Duodenal mucosa (tissue), 2 donors: Measurements from ENCODE around the gene ARHGEF25.

Experiments used
- H3K27ac ChIP-seq: one replicate; pipeline ENCODE4 v1.7.0; 2013; ENCODE audit warnings: low read depth, low read length
- H3K27me3 ChIP-seq, 2 donors: one replicate each; pipeline ENCODE4 v1.7.0; 2013; ENCODE audit warnings: low read length in 2 of 2, control low read depth in 1 of 2; ENCODE audit not compliant: insufficient read depth in 2 of 2, control insufficient read depth in 1 of 2
- H3K36me3 ChIP-seq, 2 donors: one replicate each; pipeline ENCODE4 v1.7.0; 2013; ENCODE audit warnings: low read length in 2 of 2, control low read depth in 1 of 2; ENCODE audit not compliant: insufficient read depth in 2 of 2, control insufficient read depth in 1 of 2
- H3K4me1 ChIP-seq, 2 donors: one replicate each; pipeline ENCODE4 v1.7.0; 2013; ENCODE audit warnings: low read length in 2 of 2, control low read depth in 1 of 2; ENCODE audit not compliant: insufficient read depth in 2 of 2, control insufficient read depth in 1 of 2
- H3K4me3 ChIP-seq, 2 donors: one replicate each; pipeline ENCODE4 v1.7.0; 2013; ENCODE audit warnings: low read length in 2 of 2, low read depth in 1 of 2
- H3K9ac ChIP-seq, 2 donors: one replicate each; pipeline ENCODE4 v1.7.0; 2013; ENCODE audit warnings: low read length in 2 of 2, low read depth in 1 of 2
- H3K9me3 ChIP-seq, 2 donors: one replicate each; pipeline ENCODE4 v1.7.0; 2013; ENCODE audit warnings: low read length in 2 of 2, control low read depth in 1 of 2; ENCODE audit not compliant: control insufficient read depth in 1 of 2

Gene ARHGEF25

DNA sequence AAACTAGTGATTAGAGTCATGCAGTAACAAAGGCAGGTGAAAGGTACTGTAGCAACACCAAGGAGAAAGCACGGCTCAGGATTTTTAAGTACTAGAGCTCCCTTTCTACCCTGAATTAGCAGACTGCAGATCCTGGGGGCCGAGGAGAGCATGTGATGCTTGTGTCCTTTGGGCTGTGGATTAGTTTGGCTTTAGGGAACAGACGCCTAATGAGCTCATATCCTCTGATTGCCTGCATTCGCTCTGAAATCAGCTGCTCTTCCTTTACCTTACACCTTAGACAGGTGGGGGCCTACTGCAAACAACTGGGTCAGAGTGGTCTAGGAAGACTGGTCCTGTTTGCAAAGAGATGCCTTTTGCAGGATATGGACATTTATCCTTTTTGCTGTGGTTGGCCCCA lies 18.0 kb upstream of the ARHGEF25 start:
- Histone ChIP-seq H3K27ac (no peak overlapping the region), H3K36me3 (peaks cover 13 to 32% of the 10 kb centered on the region in 2 donors), H3K27me3 (peaks cover 0 to under 1% of the 10 kb centered on the region in 2 donors), H3K9me3 (no peaks in the 10 kb centered on the region), H3K4me3 (no peak overlapping the region), H3K9ac (no peak overlapping the region), H3K4me1 (peaks cover 8 to 13% of the 10 kb centered on the region in 2 donors)

DNA sequence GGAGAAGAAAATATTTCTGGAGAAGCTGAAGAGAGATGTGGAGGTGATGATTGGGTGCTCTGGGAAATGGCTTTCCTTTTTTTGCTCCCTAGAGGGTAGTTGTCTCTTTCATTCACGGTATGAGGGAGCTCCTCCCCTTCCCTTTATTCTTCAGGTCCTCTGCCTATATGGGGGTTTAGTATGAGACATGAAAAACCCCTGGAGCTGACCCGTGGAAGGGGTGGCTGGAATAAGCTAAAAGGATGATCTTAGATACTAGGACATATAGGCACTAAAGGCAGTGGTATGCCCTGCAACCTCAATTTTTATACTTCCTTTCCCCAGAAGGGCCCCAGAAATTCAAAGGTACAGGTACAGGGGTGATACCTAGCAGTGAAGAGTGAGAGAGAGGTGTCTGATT lies 10.8 kb upstream of the ARHGEF25 start:
- peaks cover 12 to 17% of the 10 kb centered on the region in 2 donors for H3K4me1 ChIP-seq
- no peaks in the 10 kb centered on the region for H3K9me3 ChIP-seq
- no peak overlapping the region for H3K4me3 ChIP-seq
- H3K27ac ChIP-seq = no peak overlapping the region
- H3K36me3 ChIP-seq = peaks cover 28 to 62% of the 10 kb centered on the region in 2 donors
- no peak overlapping the region for H3K9ac ChIP-seq
- H3K27me3 ChIP-seq = peaks cover 0 to 4% of the 10 kb centered on the region in 2 donors

DNA sequence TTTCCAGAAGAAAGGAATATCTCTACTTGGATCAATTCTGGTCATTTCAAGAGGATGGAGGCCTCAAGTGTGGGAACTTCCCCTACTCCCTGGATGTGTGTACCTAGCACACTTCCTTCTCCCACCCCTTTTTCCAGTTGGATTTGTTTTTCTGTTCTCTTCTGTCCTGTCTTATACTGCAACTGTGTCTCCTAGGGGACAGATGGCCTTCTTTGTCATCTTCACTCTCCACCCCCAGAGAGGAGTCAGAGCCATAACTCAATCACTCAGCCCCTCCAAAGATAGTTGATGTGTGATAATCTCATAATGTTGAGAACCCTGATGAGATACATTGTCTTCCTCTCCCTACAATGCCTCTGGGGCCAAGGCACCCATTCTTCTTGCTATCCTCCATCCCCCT lies 8.7 kb upstream of the ARHGEF25 start:
- Histone ChIP-seq H3K27me3 (peaks cover 0 to 9% of the 10 kb centered on the region in 2 donors), H3K4me3 (no peak overlapping the region), H3K36me3 (peaks cover 21 to 44% of the 10 kb centered on the region in 2 donors), H3K4me1 (peaks cover 12 to 17% of the 10 kb centered on the region in 2 donors), H3K27ac (no peak overlapping the region), H3K9me3 (no peaks in the 10 kb centered on the region), H3K9ac (no peak overlapping the region)

DNA sequence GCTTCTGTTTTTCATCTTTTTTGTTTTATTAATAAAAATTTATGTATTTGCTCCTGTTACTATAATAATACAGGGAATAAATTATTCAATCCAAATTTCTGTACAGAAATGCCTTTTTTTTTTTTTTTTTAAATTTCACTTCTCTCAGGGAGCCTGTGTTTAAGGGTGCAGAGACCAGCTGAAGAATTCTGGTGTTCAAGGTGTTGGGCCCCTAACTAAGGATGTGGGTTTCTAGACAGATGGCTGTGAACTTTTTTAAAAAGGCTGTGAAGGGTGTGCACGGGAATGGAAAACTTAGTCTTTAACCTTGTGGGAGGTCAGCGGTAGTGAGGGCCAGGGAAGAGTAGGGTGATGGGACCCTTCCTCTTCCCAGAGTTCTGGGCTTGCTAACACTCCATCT lies 7.9 kb upstream of the ARHGEF25 start:
- peaks cover 17 to 40% of the 10 kb centered on the region in 2 donors for H3K36me3 ChIP-seq
- no peaks in the 10 kb centered on the region for H3K9me3 ChIP-seq
- no peak overlapping the region for H3K9ac ChIP-seq
- H3K4me3 ChIP-seq = no peak overlapping the region
- peaks cover 0 to 9% of the 10 kb centered on the region in 2 donors for H3K27me3 ChIP-seq
- no peak overlapping the region for H3K27ac ChIP-seq
- H3K4me1 ChIP-seq = peaks cover 12 to 17% of the 10 kb centered on the region in 2 donors

DNA sequence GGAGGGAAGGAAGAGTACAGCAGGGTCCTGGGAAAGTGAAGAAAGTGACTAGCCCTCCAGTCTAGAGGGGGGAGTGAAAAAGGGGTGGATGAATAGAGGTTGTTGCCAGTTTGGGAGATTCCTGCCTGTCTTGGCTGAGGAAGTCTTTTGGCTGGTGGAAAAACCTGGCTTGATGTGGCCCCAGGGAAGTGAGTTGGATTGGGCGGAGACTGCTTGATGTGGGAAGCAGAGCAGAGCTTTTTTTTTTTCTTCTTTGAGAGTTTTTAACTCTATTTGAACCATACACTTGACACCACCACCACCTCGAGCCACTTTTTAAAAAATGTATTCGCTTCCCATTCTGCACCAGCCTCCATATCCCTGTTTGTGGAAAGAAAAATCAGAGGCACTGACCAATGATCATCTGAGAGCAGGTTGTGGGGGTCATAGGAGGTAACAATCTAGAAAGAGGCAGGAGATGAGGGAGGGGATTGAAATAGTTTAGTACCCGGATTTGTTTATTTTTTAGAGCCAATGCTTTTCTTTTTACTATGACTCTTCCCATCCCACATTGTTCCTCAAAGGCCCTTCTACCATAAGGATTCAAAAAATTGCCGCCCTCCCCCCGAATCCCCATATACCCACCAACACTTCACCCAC lies 7.3 kb upstream of the ARHGEF25 start:
- Histone ChIP-seq H3K27me3 (peaks cover under 1 to 9% of the 10 kb centered on the region in 2 donors), H3K27ac (peak overlapping the region; percentile 56), H3K4me3 (peak overlapping the region; percentile 76 to 82), H3K9me3 (no peaks in the 10 kb centered on the region), H3K36me3 (peaks cover 16 to 35% of the 10 kb centered on the region in 2 donors), H3K9ac (peak overlapping the region; percentile 51 to 70), H3K4me1 (peaks cover 12 to 17% of the 10 kb centered on the region in 2 donors)

DNA sequence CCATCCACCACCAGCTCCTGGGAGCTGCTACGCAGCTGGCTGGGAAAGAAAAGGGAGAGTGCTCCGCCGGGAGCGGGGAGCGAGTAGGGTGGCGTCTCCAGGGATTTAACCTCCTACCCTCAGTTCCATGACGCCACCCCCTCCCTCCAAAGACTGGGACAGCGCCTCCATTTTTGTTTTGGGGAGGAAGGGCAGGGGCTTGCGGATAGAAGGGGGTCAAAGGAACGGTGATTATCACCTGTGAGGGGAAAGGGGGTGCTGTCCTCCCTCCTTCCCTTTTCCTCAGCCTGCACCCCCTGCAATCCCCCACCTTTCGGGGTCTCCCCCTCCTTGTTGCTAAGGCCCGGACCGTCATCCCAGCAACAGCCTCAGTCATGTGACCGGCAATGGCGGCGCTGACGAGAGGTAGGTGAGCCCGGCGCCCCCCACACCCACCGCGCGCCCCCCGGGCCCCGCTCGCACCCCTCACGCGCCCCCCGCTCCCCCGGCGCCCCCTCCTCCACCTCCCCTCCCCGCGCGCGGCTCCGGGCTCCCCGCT lies 6.7 kb upstream of the ARHGEF25 start, which contains the start of gene DTX3:
Gene DTX3 (plus strand): TSS at position 371 of the 538 bp plus-strand sequence. CDS start 1,694 bp downstream, outside the sequence.
- Histone ChIP-seq H3K9ac (peak within 1 kb of the TSS; percentile 57 to 70), H3K4me1 (peaks cover 12 to 17% of the 10 kb centered on the region in 2 donors), H3K4me3 (peak within 1 kb of the TSS; percentile 76 to 82), H3K9me3 (no peaks in the 10 kb centered on the region), H3K36me3 (peaks cover 11 to 29% of the 10 kb centered on the region in 2 donors), H3K27ac (peak within 1 kb of the TSS; percentile 56), H3K27me3 (peaks cover 3 to 9% of the 10 kb centered on the region in 2 donors)

DNA sequence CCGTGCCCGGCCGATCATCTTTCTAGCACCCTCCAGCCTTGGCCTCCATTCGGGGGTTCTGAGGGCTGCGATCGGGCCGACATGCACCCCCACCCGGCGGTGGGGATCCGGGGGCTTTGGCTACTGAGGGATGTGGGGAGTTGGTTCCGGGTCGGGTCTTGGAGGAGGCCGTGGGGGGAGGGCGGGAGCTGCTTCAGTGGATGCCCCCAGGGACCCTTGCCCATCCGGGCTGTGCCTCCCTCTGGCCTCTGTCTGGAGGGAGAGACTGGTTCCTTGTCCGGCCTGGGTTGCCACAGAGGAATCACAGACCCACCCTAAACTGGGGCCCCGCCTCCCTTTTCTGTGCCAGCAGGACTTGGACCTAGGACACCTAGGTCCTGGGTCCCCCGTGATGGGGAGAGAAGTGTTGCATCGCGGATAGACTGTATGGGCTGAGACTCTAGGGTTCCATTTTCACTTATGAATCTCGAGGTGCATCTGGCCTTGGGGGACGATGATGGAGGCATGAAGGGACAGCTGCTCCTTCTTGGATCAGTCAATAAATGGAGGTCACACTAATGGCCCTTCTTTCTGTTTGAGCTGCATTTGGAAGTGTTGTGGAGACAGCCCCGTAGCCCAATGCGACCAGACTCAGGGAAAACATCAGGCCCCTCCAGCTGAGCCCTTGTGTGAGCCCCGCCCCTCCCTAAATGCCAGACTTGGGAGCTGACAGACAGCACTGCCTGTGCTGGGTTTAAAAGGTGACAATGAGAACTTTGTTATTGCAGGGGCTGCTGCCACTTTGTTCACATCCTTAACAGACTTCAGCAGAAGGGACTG lies 6.0 kb upstream of the ARHGEF25 start:
- Histone ChIP-seq H3K9ac (peak overlapping the region; percentile 57 to 70), H3K36me3 (peaks cover 11 to 22% of the 10 kb centered on the region in 2 donors), H3K27me3 (peaks cover 3 to 10% of the 10 kb centered on the region in 2 donors), H3K4me3 (peak overlapping the region; percentile 64 to 69), H3K9me3 (no peaks in the 10 kb centered on the region), H3K27ac (peak overlapping the region; percentile 20), H3K4me1 (peaks cover 12 to 17% of the 10 kb centered on the region in 2 donors)

DNA sequence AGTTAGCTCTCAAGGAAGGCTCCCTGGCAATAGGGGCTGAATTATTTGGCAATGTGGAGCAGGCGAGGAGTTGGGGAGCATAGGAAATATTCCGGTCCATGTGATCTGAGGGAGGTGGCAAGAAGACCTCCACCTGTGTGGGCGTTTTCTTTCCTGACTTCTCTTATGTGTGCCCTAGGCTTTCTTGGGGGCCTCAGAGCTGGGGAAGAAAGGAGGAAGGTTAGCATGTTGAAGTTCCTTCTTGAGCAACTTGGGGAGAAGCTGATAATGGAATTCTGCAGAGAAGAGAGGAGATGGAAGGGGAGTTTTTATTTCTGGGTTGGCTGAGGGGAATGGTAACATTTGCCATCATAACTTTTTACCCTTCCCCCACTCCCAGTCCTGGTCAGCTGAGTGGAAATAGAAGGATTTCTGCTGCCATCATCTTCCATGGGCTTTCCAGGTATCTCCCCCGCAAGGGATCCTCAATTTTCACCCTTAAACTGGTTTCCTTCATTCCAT lies 5.4 kb upstream of the ARHGEF25 start:
- H3K9ac ChIP-seq = peak overlapping the region in 1 of 2 donors; percentile 70
- H3K4me1 ChIP-seq = peaks cover 17 to 18% of the 10 kb centered on the region in 2 donors
- no peak overlapping the region for H3K4me3 ChIP-seq
- H3K36me3 ChIP-seq = peaks cover 6 to 16% of the 10 kb centered on the region in 2 donors
- peaks cover 9 to 16% of the 10 kb centered on the region in 2 donors for H3K27me3 ChIP-seq
- H3K9me3 ChIP-seq = no peaks in the 10 kb centered on the region
- H3K27ac ChIP-seq = no peak overlapping the region

DNA sequence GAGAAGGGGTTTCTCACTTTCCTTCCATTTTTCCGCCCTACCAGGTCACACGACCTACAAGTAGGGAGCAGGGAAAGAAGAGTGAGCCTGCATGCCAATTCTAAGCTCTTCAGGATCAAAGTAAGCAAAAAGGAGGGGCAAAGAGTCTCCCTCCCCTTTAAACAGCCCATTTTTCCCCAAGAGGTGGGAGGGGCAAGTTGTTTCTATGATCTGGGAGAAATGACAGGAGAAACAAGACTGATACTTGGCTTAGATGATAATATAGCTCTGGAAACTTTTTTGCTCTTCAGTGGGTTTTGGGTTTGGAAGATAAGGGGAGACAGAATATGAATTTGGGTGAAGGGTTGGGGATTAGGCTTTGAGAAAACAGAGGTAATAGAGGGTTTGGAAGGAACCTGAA lies 4.8 kb upstream of the ARHGEF25 start:
- H3K36me3 ChIP-seq = peaks cover 6 to 10% of the 10 kb centered on the region in 2 donors
- H3K9ac ChIP-seq = no peak overlapping the region
- no peaks in the 10 kb centered on the region for H3K9me3 ChIP-seq
- no peak overlapping the region for H3K27ac ChIP-seq
- peaks cover 11 to 19% of the 10 kb centered on the region in 2 donors for H3K27me3 ChIP-seq
- no peak overlapping the region for H3K4me3 ChIP-seq
- peaks cover 17 to 20% of the 10 kb centered on the region in 2 donors for H3K4me1 ChIP-seq
